SK-N-SH (cell line): ENCODE data around the gene EPHA6. TPM values are rescaled to one million over a fixed set of nuclear protein-coding genes. Genes with fewer than 3 reads are reported as not detected.

Experiments
- CTCF ChIA-PET: fragments of 300-600, 350-600 bp; formaldehyde crosslinking; extraction: SDS; loops from one replicate; lab custom pipeline; 2021; lab: Yijun Ruan, JAX
- POLR2A ChIA-PET: fragments of 350-600 bp; sonication (Branson Sonifier 250); formaldehyde crosslinking; extraction: SDS; loops from one replicate; lab custom pipeline; 2020; ENCODE audit warnings: antibody characterized with exemption, inconsistent platforms; lab: Yijun Ruan, JAX
- DNase-seq: peaks from one replicate; pipeline ENCODE4 v3.0.0; 2012
- H2AFZ ChIP-seq: fragments of 200-600 bp; sonication (generic); 2 replicates; pipeline ENCODE4 v1.8.1; 2016; ENCODE audit warnings: antibody characterized with exemption, mild to moderate bottlenecking, low read depth
- H3F3A ChIP-seq: fragments of 200-600 bp; sonication (generic); replicated peaks from 2 replicates; pipeline ENCODE3; 2016; ENCODE audit warnings: antibody characterized with exemption, mild to moderate bottlenecking; ENCODE audit not compliant: insufficient read depth
- H3K27ac ChIP-seq, 2 experiments: fragments of 200-500 bp in 1 of 2; fragments of 200-600 bp in 1 of 2; sonication (Bioruptor generic) in 1 of 2; sonication (generic), shearing (Covaris generic) in 1 of 2; 2 replicates each; pipeline versions ENCODE4 v1.5.1 to v1.6.1; 2014 to 2016; ENCODE audit warnings: low read depth in 2 of 2, inconsistent platforms in 1 of 2, low read length in 1 of 2, mild to moderate bottlenecking in 1 of 2, mixed read lengths in 1 of 2
- H3K27me3 ChIP-seq: fragments of 200-600 bp; sonication (generic), shearing (Covaris generic); 2 replicates; pipeline ENCODE4 v1.6.1; 2016; ENCODE audit warnings: mixed run types; ENCODE audit not compliant: insufficient read depth
- H3K36me3 ChIP-seq, 2 experiments: fragments of 200-500 bp in 1 of 2; fragments of 200-600 bp in 1 of 2; sonication (Bioruptor generic) in 1 of 2; sonication (generic) in 1 of 2; replicated peaks in 1 of 2; 2 replicates each; pipeline versions ENCODE3 to v1.5.1; 2014 to 2016; ENCODE audit warnings: low read length in 1 of 2, mild to moderate bottlenecking in 1 of 2; ENCODE audit not compliant: insufficient read depth in 2 of 2, control insufficient read depth in 1 of 2
- H3K4me1 ChIP-seq, 2 experiments: fragments of 200-500 bp in 1 of 2; fragments of 200-600 bp in 1 of 2; sonication (Bioruptor generic) in 1 of 2; sonication (generic), shearing (Covaris generic) in 1 of 2; 2 replicates each; pipeline versions ENCODE4 v1.5.1 to v1.6.1; 2014 to 2016; ENCODE audit warnings: low read depth in 1 of 2, low read length in 1 of 2, mixed run types in 1 of 2; ENCODE audit not compliant: insufficient read depth in 2 of 2, control insufficient read depth in 1 of 2
- H3K4me2 ChIP-seq: fragments of 200-600 bp; sonication (generic), shearing (Covaris generic); 2 replicates; pipeline ENCODE4 v1.6.1; 2017; ENCODE audit warnings: mixed run types
- H3K4me3 ChIP-seq, 2 experiments: fragments of 200-500 bp in 1 of 2; fragments of 200-600 bp in 1 of 2; sonication (Bioruptor generic) in 1 of 2; sonication (generic), shearing (Covaris generic) in 1 of 2; 2 replicates each; pipeline versions ENCODE4 v1.5.1 to v1.8.1; 2014 to 2016; ENCODE audit warnings: low read depth in 2 of 2, inconsistent platforms in 1 of 2, low read length in 1 of 2, mild to moderate bottlenecking in 1 of 2, mixed read lengths in 1 of 2, moderate library complexity in 1 of 2
- H3K79me2 ChIP-seq: fragments of 200-600 bp; sonication (generic); 2 replicates; pipeline ENCODE4 v1.8.1; 2017; ENCODE audit warnings: mild to moderate bottlenecking; ENCODE audit not compliant: insufficient read depth
- H3K9ac ChIP-seq: fragments of 200-600 bp; sonication (generic); 2 replicates; pipeline ENCODE4 v1.6.1; 2017; ENCODE audit warnings: mixed run types
- H3K9me2 ChIP-seq: fragments of 200-600 bp; sonication (generic); 2 replicates; pipeline ENCODE4 v1.6.1; 2017; ENCODE audit warnings: mixed run types
- H3K9me3 ChIP-seq: fragments of 200-600 bp; sonication (generic); 2 replicates; pipeline ENCODE4 v1.6.1; 2017; ENCODE audit warnings: mixed run types, mild to moderate bottlenecking, moderate library complexity
- H4K20me1 ChIP-seq: fragments of 200-600 bp; sonication (generic); 2 replicates; pipeline ENCODE4 v1.6.1; 2017; ENCODE audit warnings: mild to moderate bottlenecking, mixed run types; ENCODE audit not compliant: insufficient read depth
- CHD2 ChIP-seq: fragments of 150-350 bp; IDR thresholded peaks from 2 replicates; pipeline ENCODE4 v1.6.1; 2018; ENCODE audit warnings: low read length; ENCODE audit not compliant: partially characterized antibody
- CTCF ChIP-seq: fragments of 200-600 bp; sonication (generic); IDR thresholded peaks from 2 replicates; pipeline ENCODE4 v1.6.1; 2017; ENCODE audit warnings: antibody characterized with exemption, mild to moderate bottlenecking, moderate library complexity
- EP300 ChIP-seq, 2 experiments: IDR thresholded peaks; 2 replicates each; pipeline versions ENCODE4 v1.4.0 to v1.6.1; 2012; ENCODE audit warnings: borderline replicate concordance in 1 of 2, low read depth in 1 of 2, low read length in 1 of 2
- EZH2phosphoT487 ChIP-seq: fragments of 200-600 bp; sonication (generic); IDR thresholded peaks from 2 replicates; pipeline ENCODE4 v1.6.1; 2017; ENCODE audit warnings: low read depth, mixed run types, mild to moderate bottlenecking, antibody characterized with exemption, moderate library complexity, borderline replicate concordance
- FOXJ3 ChIP-seq: sonication (generic); formaldehyde crosslinking; IDR thresholded peaks from 2 replicates; pipeline ENCODE4 v1.5.1; 2020; ENCODE audit warnings: mild to moderate bottlenecking, missing genetic modification reagents
- FOXM1 ChIP-seq: IDR thresholded peaks from 2 replicates; pipeline ENCODE4 v1.4.0; 2012; ENCODE audit warnings: low read depth, mild to moderate bottlenecking
- GABPA ChIP-seq: IDR thresholded peaks from 2 replicates; pipeline ENCODE4 v1.4.0; 2012; ENCODE audit warnings: low read depth, mild to moderate bottlenecking
- GATA2 ChIP-seq: sonication (generic); formaldehyde crosslinking; IDR thresholded peaks from 2 replicates; pipeline ENCODE4 v1.5.0; 2020; ENCODE audit warnings: mild to moderate bottlenecking, missing genetic modification reagents
- MXI1 ChIP-seq: IDR thresholded peaks from 2 replicates; pipeline ENCODE4 v1.6.1; 2012; ENCODE audit warnings: mild to moderate bottlenecking, low read depth, low read length, improper control_type of control experiment
- POLR2AphosphoS5 ChIP-seq: IDR thresholded peaks from 2 replicates; pipeline ENCODE4 v1.6.1; 2012; ENCODE audit warnings: low read depth, low read length
- RAD21 ChIP-seq: IDR thresholded peaks from 2 replicates; pipeline ENCODE4 v1.6.1; 2012; ENCODE audit warnings: mild to moderate bottlenecking, low read length
- RCOR1 ChIP-seq: fragments of 150-350 bp; IDR thresholded peaks from 2 replicates; pipeline ENCODE4 v1.6.1; 2017; ENCODE audit warnings: antibody characterized with exemption, low read length
- RXRA ChIP-seq: IDR thresholded peaks from 2 replicates; pipeline ENCODE4 v1.4.0; 2012; ENCODE audit warnings: low read depth, mild to moderate bottlenecking, borderline replicate concordance
- SIN3A ChIP-seq: IDR thresholded peaks from 2 replicates; pipeline ENCODE4 v1.6.1; 2012; ENCODE audit warnings: low read depth, mild to moderate bottlenecking, low read length, moderate library complexity, borderline replicate concordance
- TEAD4 ChIP-seq: IDR thresholded peaks from 2 replicates; pipeline ENCODE4 v1.4.0; 2012; ENCODE audit warnings: mild to moderate bottlenecking, borderline replicate concordance; ENCODE audit not compliant: insufficient read depth
- USF1 ChIP-seq: IDR thresholded peaks from 2 replicates; pipeline ENCODE4 v1.4.0; 2012; ENCODE audit warnings: low read depth, borderline replicate concordance
- USF2 ChIP-seq: fragments of 150-350 bp; IDR thresholded peaks from 2 replicates; pipeline ENCODE4 v1.6.1; 2017; ENCODE audit warnings: antibody characterized with exemption, low read length, low read depth, borderline replicate concordance
- YY1 ChIP-seq: IDR thresholded peaks from 2 replicates; pipeline ENCODE4 v1.4.0; 2012; ENCODE audit warnings: low read depth, mild to moderate bottlenecking
- WGBS: methylation state at CpG from one replicate; pipeline ENCODE4 v1.1.6; 2017; ENCODE audit warnings: low lambda C conversion rate; 5-methylcytosine and 5-hydroxymethylcytosine counted together
- polyA plus RNA-seq, 3 experiments: library from polyadenylated mRNA; depleted of rRNA; stranded (reverse); fragments of >200 nt; gene quantifications; 2 replicates each; pipeline ENCODE4 v1.2.3, GENCODE V29; 2012
- TF ChIP-seq, protein P1 (sequence below): fragments of 150-350 bp; IDR thresholded peaks from 2 replicates; pipeline ENCODE4 v1.6.1; 2016; ENCODE audit warnings: mild to moderate bottlenecking, low read depth, low read length

EPHA6 gene
- polyA plus RNA-seq, 1 of the 3 experiments (the other 2 are of a cell fraction): not detected

DNA sequence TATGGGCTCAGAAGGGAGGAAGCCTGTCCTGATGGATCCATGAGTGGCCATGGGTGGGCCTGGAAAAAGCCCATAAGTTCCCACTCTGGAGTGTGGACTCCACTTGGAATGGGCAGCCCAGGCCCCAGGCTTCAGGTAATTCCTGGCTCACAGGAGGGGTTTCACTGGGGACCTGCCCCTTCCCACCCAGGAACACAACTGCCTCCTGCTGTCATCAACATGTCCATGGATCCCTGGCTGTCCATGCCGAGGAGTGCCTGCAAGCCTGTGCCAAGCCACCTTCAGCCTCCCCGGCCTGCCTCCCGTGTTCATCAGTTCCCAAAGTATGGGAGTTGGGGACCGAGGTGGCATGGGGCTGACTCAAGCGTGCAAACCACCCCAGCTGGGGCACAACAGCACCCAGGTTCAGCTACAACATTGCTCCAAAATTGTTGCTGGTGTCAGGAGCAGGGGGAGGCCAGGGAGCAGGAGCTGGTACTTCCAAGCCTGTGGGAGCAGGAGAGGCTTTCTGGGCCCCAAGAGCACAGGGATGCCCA, 479.3 kb downstream of the EPHA6 start:
- Histone ChIP-seq H2AFZ (no peak overlapping the region), H3K36me3 (no peaks in the 10 kb centered on the region), H3K27ac (no peak overlapping the region), H3K4me1 (no peaks in the 10 kb centered on the region), H3K79me2 (no peaks in the 10 kb centered on the region), H3K4me3 (no peak overlapping the region), H3F3A (no peaks in the 10 kb centered on the region), H3K4me2 (no peak overlapping the region), H3K9me3 (no peaks in the 10 kb centered on the region), H3K9ac (no peak overlapping the region), H4K20me1 (no peaks in the 10 kb centered on the region), H3K27me3 (no peaks in the 10 kb centered on the region), H3K9me2 (no peaks in the 10 kb centered on the region)
- WGBS: 19% methylated on average over 3 of the region's 5 CpGs
- ChIA-PET CTCF (no interaction called here), POLR2A (no interaction called here)
- no peak for DNase-seq
- TF ChIP-seq EP300 (IDR thresholded peaks at IDR 0.05; ENCODE audit: borderline replicate concordance in 1 of 2, low read depth in 1 of 2, low read length in 1 of 2) (no peak), POLR2AphosphoS5 (no peak), CTCF (no peak), SIN3A (no peak), GABPA (no peak), GATA2 (no peak), TEAD4 (no peak), RAD21 (no peak), RCOR1 (no peak), USF1 (no peak), USF2 (no peak), RXRA (no peak), CHD2 (no peak), MXI1 (no peak), FOXM1 (no peak), YY1 (no peak), FOXJ3 (no peak), EZH2phosphoT487 (no peak)
- TF ChIP-seq, protein P1, sequence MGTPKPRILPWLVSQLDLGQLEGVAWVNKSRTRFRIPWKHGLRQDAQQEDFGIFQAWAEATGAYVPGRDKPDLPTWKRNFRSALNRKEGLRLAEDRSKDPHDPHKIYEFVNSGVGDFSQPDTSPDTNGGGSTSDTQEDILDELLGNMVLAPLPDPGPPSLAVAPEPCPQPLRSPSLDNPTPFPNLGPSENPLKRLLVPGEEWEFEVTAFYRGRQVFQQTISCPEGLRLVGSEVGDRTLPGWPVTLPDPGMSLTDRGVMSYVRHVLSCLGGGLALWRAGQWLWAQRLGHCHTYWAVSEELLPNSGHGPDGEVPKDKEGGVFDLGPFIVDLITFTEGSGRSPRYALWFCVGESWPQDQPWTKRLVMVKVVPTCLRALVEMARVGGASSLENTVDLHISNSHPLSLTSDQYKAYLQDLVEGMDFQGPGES: no peak
